Transverse colon (tissue), 4 donors: ENCODE data around the gene IGLL1. TPM values are rescaled to one million over a fixed set of nuclear protein-coding genes. Genes with fewer than 3 reads are reported as not detected.

Source experiments
- DNase-seq: peaks from one replicate; pipeline ENCODE4 v3.0.0-alpha.2; 2019
- H3K27ac ChIP-seq, 4 donors: fragments of 200-600 bp; sonication (generic); 2 replicates each; pipeline ENCODE4 v1.5.1; 2016 to 2018; ENCODE audit warnings: inconsistent platforms in 4 of 4
- H3K27me3 ChIP-seq: fragments of 200-600 bp; sonication (generic); 2 replicates; pipeline ENCODE4 v1.5.1; 2017; ENCODE audit warnings: inconsistent platforms
- H3K36me3 ChIP-seq, 4 donors: fragments of 200-600 bp; sonication (generic); 2 replicates each; pipeline ENCODE4 v1.5.1; 2017 to 2019; ENCODE audit warnings: inconsistent platforms in 4 of 4
- H3K4me1 ChIP-seq, 4 donors: fragments of 200-600 bp; sonication (generic); 2 replicates each; pipeline ENCODE4 v1.5.1; 2017 to 2020; ENCODE audit warnings: inconsistent platforms in 4 of 4
- H3K4me3 ChIP-seq, 4 donors: fragments of 200-600 bp; sonication (generic); 1 replicate in 1 of 4; 2 replicates in 3 of 4; pipeline versions ENCODE4 v1.5.1 to v1.6.1; 2017 to 2019; ENCODE audit warnings: inconsistent platforms in 4 of 4
- H3K9me3 ChIP-seq, 2 donors: fragments of 200-600 bp; sonication (generic); 2 replicates each; pipeline ENCODE4 v1.5.1; 2017 to 2019; ENCODE audit warnings: inconsistent platforms in 2 of 2
- CTCF ChIP-seq, 5 experiments: fragments of 200-600 bp in 3 of 5; fragments of 450-650 bp in 2 of 5; sonication (generic) in 3 of 5; IDR thresholded peaks; 1 replicate in 2 of 5; 2 replicates in 3 of 5; pipeline ENCODE4 v1.5.1; 2016 to 2017; ENCODE audit warnings: antibody characterized with exemption in 5 of 5, inconsistent platforms in 3 of 5, mild to moderate bottlenecking in 2 of 5, moderate library complexity in 1 of 5
- EP300 ChIP-seq: sonication (generic); formaldehyde crosslinking; IDR thresholded peaks from one replicate; pipeline ENCODE4 v1.6.1; 2017; ENCODE audit warnings: antibody characterized with exemption, low read depth
- POLR2A ChIP-seq: fragments of 450-650 bp; IDR thresholded peaks from one replicate; pipeline ENCODE4 v1.6.1; 2016; ENCODE audit warnings: antibody characterized with exemption, mild to moderate bottlenecking, moderate library complexity
- POLR2AphosphoS5 ChIP-seq, 3 donors: sonication (generic); formaldehyde crosslinking; IDR thresholded peaks; one replicate each; pipeline ENCODE4 v1.6.1; 2016; ENCODE audit warnings: antibody characterized with exemption in 3 of 3
- WGBS, 2 donors: methylation state at CpG; one replicate each; pipeline ENCODE4 v1.1.5; 2018; ENCODE audit warnings: low coverage in 1 of 2; 5-methylcytosine and 5-hydroxymethylcytosine counted together
- in situ Hi-C, 4 donors: fragments of 200-750 bp; cut with MboI; loops; one replicate each; pipeline versions ENCODE4 v1.15.0 to v1.15.1; 2017; ENCODE audit warnings: low sequenced_read_pairs in 3 of 4, low pct_ligation_motif_present in 1 of 4, low pct_unique_long_range_greater_than_20kb in 1 of 4
- intact Hi-C: fragments of 100-400 bp; cut with DNase I; formaldehyde crosslinking; loops from one replicate; pipeline ENCODE4 v1.15.1; 2023; ENCODE audit warnings: low total_unique reads
- total RNA-seq, 4 donors: library from RNA; depleted of rRNA; stranded (reverse); fragments of >200 nt; gene quantifications; one replicate each; pipeline ENCODE4 v1.1.0, GENCODE V29; 2016

Gene IGLL1
- total RNA-seq, 4 donors from 2014 or later = not detected

GRCh38 chr22:23621082-23621780, 41.1 kb upstream of the IGLL1 start:
- H3K4me1 ChIP-seq = no peaks in the 10 kb centered on the region
- H3K27ac ChIP-seq = no peak overlapping the region
- intact Hi-C loops = no loop called here
- no peaks in the 10 kb centered on the region for H3K36me3 ChIP-seq
- no peak overlapping the region for H3K4me3 ChIP-seq
- H3K9me3 ChIP-seq = no peaks in the 10 kb centered on the region
- in situ Hi-C loops = no loop called here
- DNase-seq = peak; percentile 18
- no peaks in the 10 kb centered on the region for H3K27me3 ChIP-seq
- WGBS, 2 donors = 62 to 67% methylated on average over 5 to 9 of the region's 9 CpGs
- TF ChIP-seq CTCF (IDR thresholded peaks at IDR 0.05) = no peak
- no peak for TF ChIP-seq POLR2A
- no peak for TF ChIP-seq EP300
- no peak for TF ChIP-seq POLR2AphosphoS5 (IDR thresholded peaks at IDR 0.05)

DNA sequence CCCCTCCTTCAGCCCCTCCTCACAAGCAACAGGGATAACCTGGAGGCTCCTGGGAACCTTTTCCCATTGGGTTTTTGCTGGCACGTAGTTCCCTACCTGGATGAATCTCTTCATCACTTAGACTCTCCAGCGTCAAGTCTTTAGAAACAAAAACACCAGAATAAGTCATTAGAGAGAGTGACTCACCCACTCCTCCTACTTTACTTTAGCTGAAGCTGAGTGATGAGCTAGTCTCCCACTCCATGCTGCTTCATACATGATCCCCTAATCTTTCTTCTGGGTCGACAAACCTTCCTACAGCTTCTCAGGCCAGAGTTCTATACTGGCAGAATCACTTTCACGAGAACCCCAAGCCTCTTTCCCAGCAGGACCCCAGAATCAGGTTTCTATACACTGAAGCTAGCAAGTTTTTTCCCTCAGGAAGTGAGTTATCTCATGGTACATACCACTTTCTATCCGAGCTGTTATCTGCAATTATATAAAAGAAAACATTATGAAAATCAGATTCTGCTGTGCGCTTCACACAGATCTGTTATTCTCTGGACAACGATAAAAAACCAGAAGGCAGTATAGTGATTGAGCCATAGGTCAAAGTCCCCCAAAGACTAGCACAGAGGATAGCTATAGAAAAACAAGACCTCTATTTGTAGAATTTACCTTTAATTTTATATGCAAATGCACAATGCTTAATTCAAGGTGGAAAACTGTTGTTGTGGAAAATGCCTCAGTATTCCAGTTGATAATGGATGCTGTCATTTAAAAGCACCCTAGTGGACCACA, 33.3 kb upstream of the IGLL1 start:
- intact Hi-C loops (no loop called here), in situ Hi-C loops (no loop called here)
- Histone ChIP-seq H3K4me1 (no peaks in the 10 kb centered on the region), H3K9me3 (no peaks in the 10 kb centered on the region), H3K27me3 (no peaks in the 10 kb centered on the region), H3K36me3 (no peaks in the 10 kb centered on the region), H3K4me3 (no peak overlapping the region), H3K27ac (no peak overlapping the region)
- WGBS, 2 donors = 66 to 68% methylated on average over 6 to 7 of the region's 7 CpGs
- TF ChIP-seq POLR2AphosphoS5 (IDR thresholded peaks at IDR 0.05) (no peak), CTCF (IDR thresholded peaks at IDR 0.05) (no peak), EP300 (no peak), POLR2A (no peak)
- DNase-seq = no peak

- Histone ChIP-seq H3K4me1 (no peaks in the 10 kb centered on the region), H3K4me3 (no peak overlapping the region), H3K9me3 (no peaks in the 10 kb centered on the region), H3K27ac (no peak overlapping the region), H3K27me3 (no peaks in the 10 kb centered on the region), H3K36me3 (no peaks in the 10 kb centered on the region)
- in situ Hi-C loops (no loop called here), intact Hi-C loops (no loop called here)
- TF ChIP-seq POLR2AphosphoS5 (IDR thresholded peaks at IDR 0.05) (no peak), CTCF (IDR thresholded peaks at IDR 0.05) (no peak), EP300 (no peak)
- DNase-seq = no peak
- WGBS, 2 donors = 74 to 80% methylated on average over 5 to 12 of the region's 12 CpGs
These were observed 30.1 kb upstream of the IGLL1 start for GRCh38 chr22:23609983-23610781.

DNA sequence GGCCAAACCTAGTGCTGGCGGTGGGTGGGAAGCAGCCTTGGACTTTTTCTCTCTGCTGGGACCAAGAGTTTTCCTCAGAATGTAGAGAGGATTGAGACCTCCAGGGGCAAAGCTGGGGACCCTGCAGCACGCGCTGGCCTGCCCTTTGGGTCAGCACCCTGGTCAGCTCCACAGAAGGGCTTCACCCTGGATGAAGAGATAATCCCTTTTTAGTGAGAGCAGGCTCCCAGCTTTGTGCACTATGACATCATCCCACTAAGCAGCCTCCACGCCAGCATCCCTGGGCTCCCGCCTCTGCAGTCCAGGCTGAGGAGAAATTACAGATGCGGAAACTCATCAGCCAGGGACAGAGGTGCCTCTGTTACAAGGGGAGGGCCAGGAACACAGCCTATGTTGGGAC, 28.5 kb upstream of the IGLL1 start:
- DNase-seq = no peak
- Histone ChIP-seq H3K9me3 (no peaks in the 10 kb centered on the region), H3K4me1 (no peaks in the 10 kb centered on the region), H3K27ac (no peak overlapping the region), H3K4me3 (no peak overlapping the region), H3K36me3 (no peaks in the 10 kb centered on the region), H3K27me3 (no peaks in the 10 kb centered on the region)
- WGBS, 2 donors = 84% methylated on average over 6 of the region's 6 CpGs; no CpG with 5 or more reads in 1 of the 2 donors
- TF ChIP-seq CTCF (IDR thresholded peaks at IDR 0.05) (no peak), POLR2A (no peak), POLR2AphosphoS5 (IDR thresholded peaks at IDR 0.05) (no peak), EP300 (no peak)
- intact Hi-C loops = no loop called here
- in situ Hi-C loops = no loop called here
